ENCODE results near the gene STK32C.
A peak's percentile ranks its signal among the peaks of the same experiment; 100 is the strongest.
"Not testable (repeated sequence)": the region's sequence is repeated elsewhere in the genome, so short reads cannot be mapped to it uniquely, and the experiment has no call there.

The STK32C gene

DNA sequence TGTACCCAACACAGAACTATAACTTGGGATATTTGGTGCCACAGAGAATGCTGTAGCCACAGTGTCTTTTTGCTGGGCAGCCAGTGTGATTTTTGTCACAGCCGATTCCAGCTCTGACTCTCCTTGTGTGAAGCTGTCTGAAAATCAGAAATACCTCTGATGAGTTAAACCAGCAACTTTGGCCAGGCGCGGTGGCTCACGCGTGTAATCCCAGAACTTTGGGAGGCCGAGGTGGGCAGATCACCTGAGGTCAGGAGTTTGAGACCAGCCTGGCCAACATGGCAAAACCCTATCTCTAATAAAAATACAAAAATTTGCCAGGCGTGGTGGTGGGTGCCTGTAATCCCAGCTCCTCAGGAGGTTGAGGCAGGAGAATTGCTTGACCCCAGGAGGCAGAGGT, 30.1 kb upstream of the STK32C start:
- not testable (repeated sequence) for ATAC-seq

DNA sequence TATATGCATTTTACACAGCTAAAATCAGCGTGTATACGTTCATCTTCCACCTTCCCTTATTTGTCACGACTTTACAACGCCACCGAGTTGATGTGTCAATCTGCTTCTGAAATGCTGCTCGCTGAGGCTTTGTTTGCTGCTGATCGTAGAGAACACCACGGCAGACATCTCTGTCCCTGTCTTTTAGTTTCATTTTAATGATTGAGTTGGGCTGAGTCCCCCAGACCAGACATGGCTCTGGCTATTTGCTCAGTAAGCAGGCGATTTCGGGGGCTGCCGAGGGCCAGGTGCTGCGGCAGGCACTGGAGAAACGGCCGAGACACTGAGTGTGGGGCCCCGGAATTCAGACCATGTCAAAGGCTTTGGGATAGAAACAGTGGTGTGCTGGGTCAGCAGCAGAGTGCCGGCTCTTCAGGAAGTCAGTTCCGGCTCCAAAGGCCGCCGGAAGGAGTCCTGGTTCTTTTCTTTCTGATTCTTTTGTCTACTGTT, 29.2 kb upstream of the STK32C start:
- no peak for ATAC-seq

DNA sequence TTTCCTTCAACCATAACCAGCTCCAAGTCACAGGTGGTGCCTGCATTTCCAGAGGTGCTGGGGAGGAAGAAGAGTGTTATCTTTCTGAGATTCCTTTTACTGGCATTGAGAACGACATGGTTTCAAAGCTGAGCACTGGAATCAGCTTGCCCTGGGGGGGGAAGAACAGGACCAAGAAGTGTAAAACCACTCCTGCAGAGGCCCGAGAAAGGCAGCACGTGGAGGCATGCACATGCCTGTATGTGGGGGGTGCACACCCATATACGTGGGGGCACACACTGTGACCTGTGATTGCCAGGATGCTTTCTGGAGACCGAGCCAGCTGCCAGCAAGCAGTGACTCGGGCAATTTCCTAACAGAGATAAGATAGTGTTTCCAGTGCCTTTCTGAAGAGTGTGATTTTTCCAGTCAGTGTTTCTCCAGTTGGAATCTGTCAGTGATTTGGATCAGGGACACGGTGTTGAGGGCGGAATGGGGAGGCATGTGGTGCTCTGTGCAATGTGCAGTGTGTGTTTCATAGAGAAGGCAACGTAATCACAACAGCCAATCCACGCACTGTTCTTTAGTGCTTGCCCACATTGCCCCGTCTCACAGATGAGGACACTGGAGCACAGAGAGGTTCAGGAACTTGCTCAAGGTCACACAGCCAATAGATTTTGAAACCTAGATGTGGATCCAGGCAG, 28.5 kb upstream of the STK32C start:
- no peak for ATAC-seq

DNA sequence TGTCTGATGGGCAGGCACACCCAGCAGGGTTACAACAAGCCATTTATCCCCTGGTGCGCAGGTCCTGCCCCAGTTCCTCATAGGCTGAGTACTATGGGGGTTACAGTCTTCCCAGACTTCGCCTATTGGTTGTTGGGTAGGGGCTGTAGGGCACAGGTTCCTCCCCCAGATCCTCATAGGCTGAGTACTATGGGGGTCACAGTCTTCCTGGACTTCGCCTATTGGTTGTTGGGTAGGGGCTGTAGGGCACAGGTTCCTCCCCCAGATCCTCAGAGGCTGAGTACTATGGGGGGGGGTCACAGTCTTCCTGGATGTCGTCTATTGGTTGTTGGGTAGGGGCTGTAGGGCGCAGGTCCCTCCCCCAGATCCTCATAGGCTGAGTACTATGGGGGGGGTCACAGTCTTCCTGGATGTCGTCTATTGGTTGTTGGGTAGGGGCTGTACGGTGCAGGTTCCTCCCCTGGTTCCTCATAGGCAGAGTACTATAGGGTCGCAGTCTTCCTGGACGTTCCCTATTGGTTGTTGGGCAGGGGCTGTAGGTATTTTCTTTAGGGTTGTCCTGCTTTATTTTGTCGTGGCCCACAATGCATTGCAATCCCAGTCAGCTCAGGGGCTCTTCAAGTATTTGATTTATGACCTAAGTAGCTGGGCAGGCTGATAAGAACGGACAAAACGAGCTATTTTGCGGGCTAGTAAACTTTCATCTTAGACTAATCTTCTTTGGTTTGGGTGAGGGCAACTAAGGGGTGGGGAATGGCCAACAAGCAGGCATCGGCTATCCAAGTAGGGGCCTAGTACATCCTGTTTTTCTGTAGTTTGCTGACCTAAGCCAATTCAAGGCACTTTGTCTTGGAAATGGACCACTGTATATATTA, 27.7 kb upstream of the STK32C start:
- no peak for ATAC-seq

DNA sequence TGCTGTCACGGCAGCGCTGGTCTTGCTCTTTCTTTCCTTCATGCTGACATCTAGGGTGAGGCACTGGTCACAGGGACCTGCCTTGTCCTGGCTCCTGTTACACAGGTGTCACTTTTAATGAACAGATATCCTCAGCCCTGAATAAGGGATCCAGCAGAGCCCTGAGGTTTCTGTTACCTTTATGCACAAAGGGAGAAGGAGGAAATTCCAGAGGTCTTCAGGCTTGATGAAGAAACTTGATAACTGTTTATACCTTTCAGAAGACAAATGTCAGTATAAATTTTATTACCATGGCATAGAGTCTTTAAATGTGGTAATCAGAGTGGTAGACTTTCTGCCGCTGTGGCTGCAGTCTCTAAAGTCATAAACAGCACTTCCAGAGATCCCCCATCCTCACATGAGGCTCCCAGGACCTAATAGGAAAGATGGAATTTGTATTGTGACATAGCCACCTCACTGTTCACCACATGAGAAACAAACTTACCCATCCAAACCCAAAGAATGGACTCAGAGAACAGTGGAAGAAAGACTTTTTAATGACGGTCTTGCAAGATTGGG, 27.0 kb upstream of the STK32C start:
- no peak for ATAC-seq

DNA sequence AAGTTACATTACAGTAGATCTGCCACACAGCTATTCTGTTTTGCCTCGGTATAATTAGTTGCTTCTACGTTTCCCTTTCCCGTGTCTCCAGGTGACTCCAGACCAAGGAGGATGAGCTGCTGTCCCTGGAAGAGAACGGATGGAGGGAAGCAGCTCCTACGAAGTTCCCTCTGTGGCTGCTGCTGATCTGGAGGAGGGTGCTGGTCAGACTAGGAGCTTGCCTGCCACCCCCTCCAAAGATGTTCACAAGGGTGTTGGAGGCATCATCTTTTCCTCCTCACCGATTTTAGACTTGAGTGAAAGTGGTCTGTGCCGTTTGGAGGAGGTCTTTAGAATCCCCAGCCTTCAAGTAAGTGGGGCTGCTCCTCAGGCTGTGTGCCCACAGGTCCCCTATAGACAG, 25.6 kb upstream of the STK32C start:
- ATAC-seq = no peak

DNA sequence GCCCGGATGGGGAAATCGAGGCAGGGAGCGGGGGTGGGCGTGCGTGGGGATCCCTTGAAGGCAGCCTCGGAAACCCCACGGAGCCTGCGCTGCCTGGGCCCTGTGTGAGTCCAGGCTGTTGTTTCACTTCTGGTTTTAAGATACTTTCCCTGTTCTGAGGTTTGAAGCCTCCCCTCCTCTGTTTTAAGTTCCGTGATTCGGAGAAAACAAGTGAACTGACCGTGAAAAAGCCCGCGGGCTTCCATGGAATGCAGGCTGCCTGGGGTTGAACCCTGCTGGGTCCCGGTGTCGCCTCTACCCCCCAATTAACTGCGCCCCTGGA, 24.6 kb upstream of the STK32C start:
- peak; percentile 30 to 38 for ATAC-seq

DNA sequence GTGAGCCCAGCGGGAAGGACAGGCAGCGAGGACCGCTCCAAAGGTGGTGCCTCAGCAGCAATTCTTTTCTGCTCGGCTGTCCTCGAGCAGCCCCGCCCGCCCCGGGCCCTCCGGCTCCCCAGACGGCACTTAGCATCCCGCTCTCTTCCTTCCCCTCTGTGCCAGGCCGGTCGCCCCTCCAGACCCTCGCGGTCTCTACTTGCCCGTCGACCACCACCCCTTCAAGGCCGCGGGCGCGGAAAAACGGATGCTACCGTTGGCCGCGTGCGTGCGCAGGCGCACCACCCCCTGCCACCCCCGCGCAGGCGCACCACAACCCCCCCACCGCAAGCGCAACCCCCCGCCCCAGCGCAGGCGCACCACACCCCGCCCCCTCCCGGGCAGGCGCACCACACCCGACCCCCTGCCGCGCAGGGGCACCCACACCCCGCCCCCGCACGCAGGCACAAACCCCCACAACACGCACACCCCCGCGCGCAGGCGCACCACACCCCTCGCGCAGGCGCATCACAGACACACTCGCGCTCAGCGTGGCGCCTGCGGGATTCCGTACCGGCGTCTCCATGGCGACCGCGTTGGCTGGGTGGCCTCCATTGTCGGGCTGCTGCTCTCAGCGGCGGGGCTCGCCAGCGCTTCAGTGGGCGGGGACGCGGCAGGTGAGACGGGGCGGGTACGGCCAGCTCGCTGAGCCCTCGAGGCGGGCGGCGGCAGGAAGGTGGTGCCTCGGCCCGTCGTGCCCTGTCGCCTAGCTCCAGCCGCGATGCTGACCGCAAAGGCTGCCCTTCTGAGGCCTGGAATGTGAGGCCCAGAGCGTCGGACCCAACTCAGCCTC, 24.1 kb upstream of the STK32C start, which contains the start of gene LRRC27:
Gene LRRC27 (plus strand): TSS at position 593 of the 832 bp plus-strand sequence. CDS start 1,332 bp downstream, outside the sequence.
- ATAC-seq = peak; percentile 86 to 87

DNA sequence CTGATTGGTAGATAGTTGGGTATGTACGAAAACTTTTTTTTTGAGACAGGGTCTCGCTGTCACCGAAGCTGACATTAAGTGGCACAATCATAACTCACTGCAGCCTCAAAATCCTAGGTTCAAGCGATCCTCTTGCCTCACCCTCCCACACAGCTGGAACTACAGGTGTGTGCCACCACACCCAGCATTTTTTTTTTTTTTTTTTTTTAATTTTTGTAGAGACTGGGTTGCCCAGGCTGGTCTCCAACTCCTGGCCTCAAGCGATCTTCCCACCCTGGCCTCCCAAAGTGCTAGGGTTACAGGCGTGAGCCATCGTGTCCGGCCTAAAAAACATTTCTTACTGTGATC, 22.7 kb upstream of the STK32C start:
- ATAC-seq = no peak

DNA sequence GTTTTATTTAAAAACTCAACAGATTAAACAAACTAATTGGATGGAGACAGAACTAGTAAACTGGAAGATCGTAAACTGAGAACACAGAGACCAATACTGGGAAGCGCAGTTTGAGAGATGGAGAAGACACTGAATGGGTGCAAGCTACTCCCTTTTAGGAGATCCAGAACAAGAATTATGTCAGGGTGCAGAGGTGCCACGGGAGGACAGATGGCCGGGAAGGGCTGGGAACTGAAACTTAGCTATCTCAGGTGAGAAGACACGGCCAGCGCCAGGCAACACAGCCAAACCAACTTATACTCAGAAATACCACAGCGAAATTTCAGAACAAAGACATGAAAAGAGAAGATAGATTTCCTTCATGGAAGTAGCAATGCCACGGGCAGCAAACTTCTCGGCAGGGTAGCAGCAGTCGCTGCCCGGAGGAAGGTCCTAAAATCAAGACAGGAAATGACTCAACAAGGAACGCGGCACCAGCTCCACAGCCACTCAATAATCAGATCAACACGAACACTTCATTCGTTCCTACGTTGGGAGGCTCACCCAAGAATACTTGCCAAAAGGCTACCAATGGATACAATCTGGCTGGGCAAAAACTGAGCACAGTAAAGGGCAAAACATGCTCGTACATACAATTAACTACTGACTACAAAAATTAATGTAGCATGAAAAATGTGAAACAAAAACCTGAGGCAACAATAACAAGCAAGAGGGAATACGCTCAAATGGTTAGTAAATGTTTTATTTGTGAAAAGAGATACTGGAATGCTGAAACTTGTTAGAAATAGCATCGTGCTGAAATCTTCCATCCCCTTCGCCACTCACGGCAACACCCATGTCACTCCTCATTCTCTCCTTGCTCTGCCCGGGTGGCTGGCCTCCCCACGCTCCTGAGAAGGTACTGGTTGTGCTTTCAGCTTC, 22.1 kb upstream of the STK32C start:
- no peak for ATAC-seq

DNA sequence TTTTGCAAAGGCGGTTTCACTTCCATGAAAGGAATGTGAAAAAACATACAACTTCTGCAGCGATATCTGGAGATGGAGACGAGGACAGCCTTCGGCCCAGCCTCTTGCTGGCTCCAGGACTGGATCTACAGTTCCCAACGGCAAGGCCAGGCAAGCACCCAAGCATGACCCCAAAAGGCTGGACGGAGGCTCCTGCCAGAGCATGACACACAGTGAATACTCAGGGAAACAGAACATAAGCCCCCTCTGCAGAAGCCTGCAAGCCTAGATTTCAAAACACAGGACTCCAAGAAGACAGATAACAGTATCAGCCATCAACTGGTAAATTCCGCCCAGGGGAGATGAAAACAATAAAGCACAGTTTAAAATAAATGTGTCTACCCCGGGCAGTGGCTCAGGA, 21.0 kb upstream of the STK32C start:
- ATAC-seq = no peak

DNA sequence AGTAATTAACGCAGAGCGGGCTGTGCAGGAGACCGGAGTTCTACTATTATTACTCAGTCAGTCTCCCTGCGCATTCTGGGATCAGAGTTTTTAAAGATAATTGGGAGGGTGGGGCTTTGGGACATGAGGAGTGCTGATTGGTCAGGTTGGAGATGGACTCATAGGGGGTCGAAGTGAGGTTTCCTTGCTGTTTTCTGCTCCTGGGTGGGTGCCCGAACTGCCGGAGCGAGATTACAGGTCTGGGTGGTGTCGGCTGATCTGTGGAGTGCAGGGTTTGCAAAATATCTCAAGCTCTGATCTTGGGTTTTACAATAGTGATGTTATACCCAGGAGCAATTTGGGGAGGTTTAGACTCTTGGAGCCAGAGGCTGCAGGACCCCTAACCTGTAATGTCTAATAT, 20.4 kb upstream of the STK32C start:
- no peak for ATAC-seq

DNA sequence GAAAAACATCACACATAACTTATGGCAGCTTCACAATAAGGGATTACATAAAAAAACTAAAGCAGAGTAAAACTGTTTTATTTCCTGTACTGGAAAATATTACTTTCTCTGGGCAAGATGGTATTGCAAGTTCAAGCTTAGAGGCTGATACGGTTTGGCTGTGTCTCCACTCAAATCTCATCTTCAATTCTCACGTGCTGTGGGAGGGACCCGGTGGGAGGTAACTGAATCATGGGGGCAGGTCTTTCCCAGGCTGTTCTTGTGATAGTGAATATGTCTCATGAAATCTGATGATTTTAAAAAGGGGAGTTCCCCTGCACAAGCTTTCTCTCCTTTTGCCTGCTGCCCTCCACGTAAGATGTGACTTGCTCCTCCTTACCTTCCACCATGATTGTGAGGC, 19.2 kb upstream of the STK32C start:
- peak; percentile 47 to 60 for ATAC-seq

DNA sequence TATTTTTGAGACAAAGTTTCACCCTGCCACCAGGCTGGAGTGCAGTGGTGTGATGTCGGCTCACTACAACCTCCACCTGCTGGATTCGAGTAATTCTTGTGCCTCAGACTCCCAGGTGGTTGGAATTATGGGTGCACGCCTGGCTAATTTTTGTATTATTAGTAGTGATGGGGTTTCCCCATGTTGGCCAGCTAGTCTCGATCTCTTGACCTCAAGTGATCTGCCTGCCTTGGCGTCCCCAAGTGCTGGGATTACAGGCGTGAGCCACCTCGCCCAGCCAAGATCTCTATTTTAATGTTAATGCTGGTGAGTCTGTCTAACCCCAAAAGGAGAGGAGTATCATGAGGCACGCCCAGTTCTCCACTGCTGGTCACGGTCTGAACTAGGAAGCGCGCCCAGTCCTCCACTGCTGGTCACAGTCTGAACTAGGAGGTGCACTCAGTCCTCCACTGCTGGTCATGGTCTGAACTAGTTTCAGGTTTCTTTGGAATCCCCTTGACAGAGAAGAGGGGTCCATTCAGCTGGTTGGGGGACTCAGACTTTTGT, 18.7 kb upstream of the STK32C start:
- no peak for ATAC-seq

DNA sequence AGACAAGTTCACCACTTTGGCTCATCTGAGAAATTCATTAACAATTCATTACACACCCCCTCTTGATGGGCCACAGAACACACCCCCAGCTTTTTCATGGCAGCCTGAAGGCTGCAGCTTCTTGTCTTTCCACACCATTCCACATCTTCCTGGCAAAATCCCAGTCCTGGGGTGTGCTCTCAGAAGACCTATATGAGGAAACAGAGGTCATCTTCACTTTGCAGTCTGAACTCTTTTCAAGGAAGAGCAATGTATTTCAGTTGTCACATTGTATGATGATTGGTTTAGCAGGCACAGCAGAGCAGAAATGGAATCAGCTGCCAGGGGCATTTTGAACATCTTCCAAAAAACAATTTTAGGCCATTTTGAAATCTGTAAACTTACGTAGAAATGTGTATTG, 16.4 kb upstream of the STK32C start:
- ATAC-seq = no peak

DNA sequence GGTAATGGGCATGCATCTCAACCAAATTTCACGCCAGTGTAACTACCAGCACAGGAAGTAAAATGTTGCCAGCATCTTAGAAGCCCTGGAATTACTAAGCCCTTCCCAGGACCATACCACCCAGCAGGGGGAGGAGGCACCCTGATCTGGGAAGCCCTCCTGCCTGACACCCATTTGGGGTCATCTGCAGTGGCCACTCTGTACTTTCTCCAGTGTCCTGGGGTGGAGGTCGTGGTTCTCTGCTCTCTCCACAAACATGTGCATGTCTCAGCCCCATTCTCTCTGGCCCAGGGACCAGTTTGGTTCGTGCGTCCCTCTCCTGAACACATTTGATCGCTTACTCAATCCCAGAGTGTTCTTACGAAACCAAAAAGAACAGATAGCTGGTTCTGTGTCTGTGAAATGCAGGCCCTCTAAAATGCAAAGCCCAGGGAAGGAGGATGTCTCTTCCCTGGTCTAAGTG, 14.9 kb upstream of the STK32C start:
- no peak for ATAC-seq

DNA sequence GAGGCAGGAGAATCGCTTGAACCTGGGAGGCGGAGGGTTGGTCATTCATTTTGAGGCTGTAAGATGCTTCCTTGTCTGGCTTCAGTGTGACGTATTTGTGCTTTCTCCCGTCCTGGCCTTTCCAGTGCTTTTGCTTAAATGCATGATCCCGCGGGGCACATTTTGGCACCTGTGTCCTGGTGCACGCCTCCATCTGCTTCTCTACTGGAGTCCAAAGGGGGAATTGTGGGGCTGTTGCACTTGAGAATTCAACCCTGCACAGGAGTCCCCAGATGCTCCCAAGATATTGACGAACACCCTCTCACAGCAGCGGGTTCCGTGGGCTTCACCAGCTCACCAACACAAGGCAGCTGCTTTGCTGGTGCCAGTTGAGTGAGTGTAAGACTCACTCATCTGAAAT, 14.0 kb upstream of the STK32C start:
- ATAC-seq = no peak

DNA sequence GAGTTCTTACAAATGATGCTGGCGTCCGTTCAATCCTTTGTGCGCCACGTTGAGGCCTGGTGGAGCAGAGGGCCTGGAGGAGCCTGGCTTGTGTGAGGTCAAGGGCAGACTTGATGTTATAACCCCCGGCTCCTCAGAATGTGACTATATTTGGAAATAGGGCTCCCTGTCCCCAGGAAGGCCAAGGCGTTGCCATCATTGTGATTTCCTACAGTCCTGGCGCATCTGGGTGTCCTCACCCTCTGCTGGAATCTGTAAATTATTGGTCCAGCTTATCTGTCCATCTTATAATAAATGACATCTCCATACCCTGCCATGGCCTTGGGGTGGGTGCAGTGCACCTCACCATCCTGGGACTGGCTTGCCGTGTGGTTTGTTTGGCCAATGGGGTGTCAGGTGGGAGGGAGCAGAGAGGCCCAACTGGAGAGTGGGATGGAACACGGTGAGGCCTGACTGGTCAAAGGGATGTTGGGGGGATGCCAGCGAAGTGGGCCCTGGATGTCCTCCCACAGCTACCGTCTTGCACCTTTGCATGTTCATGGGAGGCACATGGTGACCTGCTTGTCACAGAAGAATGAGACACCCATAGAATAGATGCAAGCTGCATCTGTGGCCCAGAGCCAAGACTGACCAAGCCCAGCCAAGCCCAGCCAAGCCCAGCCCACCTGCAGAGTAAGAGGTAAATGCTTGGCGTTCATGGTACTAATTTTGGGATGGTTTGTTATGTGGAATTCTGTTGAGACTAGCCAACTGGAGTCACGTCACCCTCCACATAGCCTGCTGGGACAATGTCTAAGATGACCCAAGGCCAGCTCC, 13.1 kb upstream of the STK32C start:
- no peak for ATAC-seq

DNA sequence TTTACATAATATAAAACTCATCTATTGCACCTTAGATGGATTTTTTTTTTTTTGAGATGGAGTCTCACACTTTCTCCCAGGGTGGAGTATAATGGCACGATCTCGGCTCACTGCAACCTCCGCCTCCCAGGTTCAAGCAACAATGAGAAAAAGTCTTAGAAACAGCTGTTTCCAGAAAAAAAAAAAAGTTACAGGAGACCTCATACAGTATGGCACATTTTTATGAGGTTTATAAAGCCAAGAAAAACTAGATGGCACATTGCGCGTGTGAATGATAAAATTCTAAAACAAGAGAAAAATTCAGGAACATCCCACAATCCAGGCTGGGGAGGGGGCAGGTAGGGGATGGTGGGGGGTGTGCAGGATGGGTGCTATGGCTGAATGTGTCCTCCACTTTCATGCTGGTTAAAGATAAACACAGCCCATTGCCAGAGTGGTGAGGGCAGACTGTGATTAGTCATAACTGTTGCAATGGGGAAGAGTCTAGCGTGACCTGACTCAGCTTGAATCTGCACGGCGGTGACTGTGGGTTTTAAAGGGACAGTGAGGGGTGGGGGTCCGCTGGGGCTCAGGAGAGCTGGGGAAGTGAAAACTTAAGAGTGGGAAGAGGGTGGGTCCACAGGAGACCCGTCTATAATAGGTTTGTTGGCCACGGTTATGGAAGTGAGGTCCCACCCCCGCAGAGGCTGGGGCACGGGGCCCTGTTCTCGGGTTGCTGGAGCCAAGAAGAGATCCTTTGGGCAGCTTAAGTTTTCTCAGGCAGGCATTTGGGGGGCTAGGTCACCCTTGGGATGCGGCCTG, 12.3 kb upstream of the STK32C start:
- ATAC-seq = peak; percentile 98 to 99

DNA sequence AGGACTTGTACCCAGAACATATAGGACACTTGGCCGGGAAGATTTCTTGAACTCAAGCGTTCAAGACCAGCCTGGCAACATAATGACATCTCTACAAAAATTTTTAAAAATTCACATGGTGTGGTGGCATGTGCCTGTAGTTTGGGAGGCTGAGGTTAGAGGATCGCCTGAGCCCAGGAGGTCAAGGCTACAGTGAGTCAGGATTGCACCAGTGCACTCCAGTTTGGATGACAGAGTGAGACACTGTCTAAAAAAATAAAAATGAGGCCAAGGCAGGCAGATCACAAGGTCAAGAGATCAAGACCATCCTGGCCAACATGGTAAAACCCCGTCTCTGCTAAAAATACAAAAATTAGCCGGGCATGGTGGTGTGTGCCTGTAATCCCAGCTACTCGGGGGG, 9.7 kb upstream of the STK32C start:
- ATAC-seq = not testable (repeated sequence)
